HepG2 (cell line): Measurements from ENCODE around the gene EFCAB8. TPM values are rescaled to one million over a fixed set of nuclear protein-coding genes. Genes with fewer than 3 reads are reported as not detected.

ENCODE experiments used
- GATA4 ChIP-seq: sonication (generic); IDR thresholded peaks from 2 replicates; pipeline ENCODE4 v1.6.1; 2016; ENCODE audit warnings: antibody characterized with exemption, low read depth, borderline replicate concordance
- KDM3A ChIP-seq: IDR thresholded peaks from 2 replicates; pipeline ENCODE4 v1.6.1; 2018; ENCODE audit warnings: low read depth, missing compliant biosample characterization
- KDM5A ChIP-seq: fragments of 200-600 bp; sonication (generic); IDR thresholded peaks from 2 replicates; pipeline ENCODE4 v1.7.0; 2018; ENCODE audit warnings: antibody characterized with exemption, mild to moderate bottlenecking, low read length, borderline replicate concordance
- MYNN ChIP-seq: sonication (generic); formaldehyde crosslinking; IDR thresholded peaks from 2 replicates; pipeline ENCODE4 v1.4.0; 2020; ENCODE audit warnings: mild to moderate bottlenecking, low read depth, missing genetic modification reagents
- PLRG1 ChIP-seq: fragments of 450-650 bp; conservative IDR thresholded peaks from 2 replicates; pipeline ENCODE4 v1.6.1; 2016
- RFXAP ChIP-seq: sonication (generic); formaldehyde crosslinking; IDR thresholded peaks from 2 replicates; pipeline ENCODE4 v1.4.0; 2020; ENCODE audit warnings: missing genetic modification reagents, borderline replicate concordance
- SMAD1 ChIP-seq: sonication (generic); formaldehyde crosslinking; IDR thresholded peaks from 2 replicates; pipeline ENCODE4 v1.4.0; 2020; ENCODE audit warnings: missing genetic modification reagents, low read depth, mild to moderate bottlenecking, borderline replicate concordance
- SOX5 ChIP-seq: IDR thresholded peaks from 2 replicates; pipeline ENCODE4 v1.6.1; 2016; ENCODE audit warnings: borderline replicate concordance
- TGIF2 ChIP-seq: IDR thresholded peaks from 2 replicates; pipeline ENCODE4 v1.6.1; 2016; ENCODE audit warnings: control low read depth, missing compliant biosample characterization
- ZEB1 ChIP-seq: IDR thresholded peaks from 2 replicates; pipeline ENCODE4 v1.6.1; 2012; ENCODE audit warnings: mild to moderate bottlenecking, low read depth, inconsistent platforms; ENCODE audit not compliant: insufficient replicate concordance
- ZFP1 ChIP-seq: IDR thresholded peaks from 2 replicates; pipeline ENCODE4 v1.6.1; 2016
- ZNF556 ChIP-seq: sonication (generic); formaldehyde crosslinking; IDR thresholded peaks from 2 replicates; pipeline ENCODE4 v1.4.0; 2020; ENCODE audit warnings: mild to moderate bottlenecking, missing genetic modification reagents, borderline replicate concordance
- polyA plus RNA-seq, 8 experiments: library from polyadenylated mRNA; depleted of rRNA in 3 of 8; stranded (reverse) in 7 of 8; unstranded in 1 of 8; fragments of >200 nt; fragmentation: Illumina TruSeq in 4 of 8; extraction: Trizol in 4 of 8; gene quantifications; 2 replicates each; pipeline versions ENCODE4 v1.2.1 to v1.2.3, GENCODE V29; 2011 to 2016; ENCODE audit warnings: low read depth in 4 of 8, missing spikeins in 1 of 8, mixed read lengths in 1 of 8; ENCODE audit not compliant: insufficient read depth in 1 of 8
- total RNA-seq, 5 experiments: library from RNA; depleted of rRNA; stranded (reverse); fragments of >200 nt; fragmentation: Illumina TruSeq; extraction: Trizol; gene quantifications; 2 replicates each; pipeline ENCODE4 v1.2.3, GENCODE V29; 2016; ENCODE audit warnings: low read depth in 1 of 5
- TF ChIP-seq, protein P1 (sequence below): sonication (generic); formaldehyde crosslinking; IDR thresholded peaks from 2 replicates; pipeline ENCODE4 v1.4.0; 2020; ENCODE audit warnings: mild to moderate bottlenecking, missing genetic modification reagents
- TF ChIP-seq, protein P2 (sequence below): sonication (generic); formaldehyde crosslinking; IDR thresholded peaks from 2 replicates; pipeline ENCODE4 v1.4.0; 2020; ENCODE audit warnings: mild to moderate bottlenecking, low read depth, missing genetic modification reagents
- TF ChIP-seq, protein P3 (sequence below): sonication (generic); formaldehyde crosslinking; conservative IDR thresholded peaks from 2 replicates; pipeline ENCODE4 v1.8.0; 2022; ENCODE audit warnings: missing genetic modification reagents
- TF ChIP-seq, protein P4 (sequence below): sonication (generic); formaldehyde crosslinking; IDR thresholded peaks from 2 replicates; pipeline ENCODE4 v1.4.0; 2020; ENCODE audit warnings: mild to moderate bottlenecking, missing genetic modification reagents

The EFCAB8 gene
- total and polyA plus RNA-seq, 2 of the 13 experiments (the other 11 are each of a cell fraction or from before 2014, with no cell fraction given) = 0.15 to 0.22 TPM

DNA sequence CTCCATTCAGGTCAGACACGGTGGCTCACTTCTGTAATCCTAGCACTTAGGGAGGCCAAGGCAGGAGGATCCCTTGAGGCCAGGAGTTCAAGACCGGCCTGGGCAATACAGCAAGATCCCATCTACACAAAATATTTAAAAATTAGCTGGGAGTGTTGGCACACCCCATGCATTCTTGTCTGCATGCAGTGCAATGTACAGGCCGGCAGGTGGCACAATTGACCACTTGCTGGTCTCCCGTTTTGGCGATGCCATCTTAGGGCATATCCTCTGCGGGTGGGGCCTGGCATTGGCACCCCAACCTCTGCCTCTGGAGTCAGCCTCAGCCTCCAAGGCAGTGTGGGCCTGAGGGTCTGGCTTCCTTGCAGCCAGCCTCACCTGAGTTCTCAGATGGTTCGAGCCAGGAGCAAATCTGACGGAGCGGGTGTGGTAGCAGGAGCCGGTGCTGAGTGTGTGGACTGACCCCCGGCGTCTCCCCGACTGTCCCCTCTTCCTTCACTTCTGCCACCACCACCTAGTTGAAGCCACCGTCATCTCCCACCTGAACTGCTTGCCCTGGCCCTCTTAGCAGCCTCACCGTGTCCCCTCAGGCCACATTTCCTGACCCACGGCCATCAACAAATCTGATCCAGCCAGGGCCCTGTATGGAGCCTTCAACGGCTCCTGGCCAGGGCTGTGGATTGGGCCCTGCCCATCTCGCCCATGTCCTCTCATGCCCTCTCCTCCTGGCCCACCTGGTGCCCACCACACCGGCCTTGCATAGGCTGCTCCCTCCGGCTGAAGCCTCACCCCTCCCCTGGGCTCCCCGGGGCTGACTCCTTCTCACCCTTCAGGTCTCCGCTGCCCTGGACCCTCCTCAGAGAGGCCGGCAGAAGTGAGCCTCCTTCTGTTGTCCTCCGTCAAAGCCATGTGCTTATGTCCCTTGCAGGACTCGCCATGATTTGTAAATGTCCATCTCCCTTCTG is 44.0 kb downstream of the EFCAB8 start (continued):
- TF ChIP-seq SMAD1 (CRISPR knock-in tag) (no peak), MYNN (0 out of 2 replicates have a peak, but pooled peaks have one; percentile 59), PLRG1 (no peak), GATA4 (no peak), TGIF2 (no peak), KDM3A (CRISPR knock-in tag) (peak; percentile 78; the same call in 1 of the 2 replicates), KDM5A (no peak), SOX5 (no peak), RFXAP (CRISPR knock-in tag) (no peak), ZFP1 (no peak), ZEB1 (no peak), ZNF556 (CRISPR knock-in tag) (no peak; the same call in 1 of the 2 replicates)
- TF ChIP-seq, protein P1, sequence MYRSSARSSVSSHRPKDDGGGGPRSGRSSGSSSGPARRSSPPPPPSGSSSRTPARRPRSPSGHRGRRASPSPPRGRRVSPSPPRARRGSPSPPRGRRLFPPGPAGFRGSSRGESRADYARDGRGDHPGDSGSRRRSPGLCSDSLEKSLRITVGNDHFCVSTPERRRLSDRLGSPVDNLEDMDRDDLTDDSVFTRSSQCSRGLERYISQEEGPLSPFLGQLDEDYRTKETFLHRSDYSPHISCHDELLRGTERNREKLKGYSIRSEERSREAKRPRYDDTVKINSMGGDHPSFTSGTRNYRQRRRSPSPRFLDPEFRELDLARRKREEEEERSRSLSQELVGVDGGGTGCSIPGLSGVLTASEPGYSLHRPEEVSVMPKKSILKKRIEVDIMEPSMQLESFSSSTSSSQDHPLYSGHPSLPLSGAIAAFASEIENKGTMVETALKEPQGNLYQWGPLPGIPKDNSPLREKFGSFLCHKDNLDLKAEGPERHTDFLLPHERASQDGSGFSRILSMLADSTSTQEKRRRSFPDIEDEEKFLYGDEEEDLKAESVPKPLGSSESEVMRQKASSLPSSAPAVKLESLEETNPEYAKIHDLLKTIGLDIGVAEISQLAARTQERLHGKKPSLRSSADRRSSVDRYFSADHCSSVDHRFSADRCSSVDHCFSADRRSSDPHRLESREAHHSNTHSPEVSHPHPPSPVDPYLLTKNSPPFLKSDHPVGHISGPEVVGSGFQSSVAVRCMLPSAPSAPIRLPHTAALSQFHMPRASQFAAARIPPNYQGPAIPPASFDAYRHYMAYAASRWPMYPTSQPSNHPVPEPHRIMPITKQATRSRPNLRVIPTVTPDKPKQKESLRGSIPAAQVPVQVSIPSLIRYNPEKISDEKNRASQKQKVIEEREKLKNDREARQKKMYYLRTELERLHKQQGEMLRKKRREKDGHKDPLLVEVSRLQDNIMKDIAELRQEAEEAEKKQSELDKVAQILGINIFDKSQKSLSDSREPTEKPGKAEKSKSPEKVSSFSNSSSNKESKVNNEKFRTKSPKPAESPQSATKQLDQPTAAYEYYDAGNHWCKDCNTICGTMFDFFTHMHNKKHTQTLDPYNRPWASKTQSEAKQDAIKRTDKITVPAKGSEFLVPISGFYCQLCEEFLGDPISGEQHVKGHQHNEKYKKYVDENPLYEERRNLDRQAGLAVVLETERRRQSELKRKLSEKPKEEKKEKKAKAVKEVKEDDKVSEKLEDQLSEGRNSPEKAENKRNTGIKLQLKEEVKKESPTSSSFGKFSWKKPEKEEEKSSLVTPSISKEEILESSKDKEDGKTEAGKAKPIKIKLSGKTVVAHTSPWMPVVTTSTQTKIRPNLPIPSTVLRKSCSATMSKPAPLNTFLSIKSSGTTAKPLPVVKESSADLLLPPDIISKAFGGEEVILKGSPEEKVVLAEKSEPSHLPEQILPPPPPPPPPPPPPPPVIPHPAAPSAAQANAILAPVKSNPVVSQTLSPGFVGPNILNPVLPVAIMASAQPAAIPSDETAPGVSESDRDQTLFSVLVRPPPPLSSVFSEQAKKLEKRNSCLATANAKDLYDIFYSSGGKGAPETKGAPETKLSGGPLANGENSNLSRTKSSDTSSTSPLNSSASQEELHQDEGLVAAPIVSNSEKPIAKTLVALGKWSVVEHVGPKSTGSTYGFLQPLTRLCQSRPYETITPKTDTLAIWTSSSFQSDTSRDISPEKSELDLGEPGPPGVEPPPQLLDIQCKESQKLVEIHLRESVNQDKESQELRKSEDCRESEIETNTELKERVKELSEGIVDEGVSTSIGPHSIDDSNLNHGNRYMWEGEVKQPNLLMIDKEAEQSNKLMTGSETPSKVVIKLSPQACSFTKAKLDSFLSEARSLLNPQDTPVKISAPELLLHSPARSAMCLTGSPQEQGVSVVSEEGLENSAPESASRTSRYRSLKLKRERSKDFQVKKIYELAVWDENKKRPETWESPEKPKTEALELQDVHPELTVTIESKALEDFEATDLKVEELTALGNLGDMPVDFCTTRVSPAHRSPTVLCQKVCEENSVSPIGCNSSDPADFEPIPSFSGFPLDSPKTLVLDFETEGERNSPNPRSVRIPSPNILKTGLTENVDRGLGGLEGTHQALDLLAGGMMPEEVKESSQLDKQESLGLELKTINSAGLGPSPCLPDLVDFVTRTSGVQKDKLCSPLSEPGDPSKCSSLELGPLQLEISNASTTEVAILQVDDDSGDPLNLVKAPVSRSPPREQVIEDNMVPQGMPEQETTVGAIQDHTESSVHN (CRISPR knock-in tag) = no peak
- TF ChIP-seq, protein P2, sequence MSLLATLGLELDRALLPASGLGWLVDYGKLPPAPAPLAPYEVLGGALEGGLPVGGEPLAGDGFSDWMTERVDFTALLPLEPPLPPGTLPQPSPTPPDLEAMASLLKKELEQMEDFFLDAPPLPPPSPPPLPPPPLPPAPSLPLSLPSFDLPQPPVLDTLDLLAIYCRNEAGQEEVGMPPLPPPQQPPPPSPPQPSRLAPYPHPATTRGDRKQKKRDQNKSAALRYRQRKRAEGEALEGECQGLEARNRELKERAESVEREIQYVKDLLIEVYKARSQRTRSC (CRISPR knock-in tag) = no peak
- TF ChIP-seq, protein P3, sequence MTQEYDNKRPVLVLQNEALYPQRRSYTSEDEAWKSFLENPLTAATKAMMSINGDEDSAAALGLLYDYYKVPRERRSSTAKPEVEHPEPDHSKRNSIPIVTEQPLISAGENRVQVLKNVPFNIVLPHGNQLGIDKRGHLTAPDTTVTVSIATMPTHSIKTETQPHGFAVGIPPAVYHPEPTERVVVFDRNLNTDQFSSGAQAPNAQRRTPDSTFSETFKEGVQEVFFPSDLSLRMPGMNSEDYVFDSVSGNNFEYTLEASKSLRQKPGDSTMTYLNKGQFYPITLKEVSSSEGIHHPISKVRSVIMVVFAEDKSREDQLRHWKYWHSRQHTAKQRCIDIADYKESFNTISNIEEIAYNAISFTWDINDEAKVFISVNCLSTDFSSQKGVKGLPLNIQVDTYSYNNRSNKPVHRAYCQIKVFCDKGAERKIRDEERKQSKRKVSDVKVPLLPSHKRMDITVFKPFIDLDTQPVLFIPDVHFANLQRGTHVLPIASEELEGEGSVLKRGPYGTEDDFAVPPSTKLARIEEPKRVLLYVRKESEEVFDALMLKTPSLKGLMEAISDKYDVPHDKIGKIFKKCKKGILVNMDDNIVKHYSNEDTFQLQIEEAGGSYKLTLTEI (CRISPR knock-in tag) = no peak
- TF ChIP-seq, protein P4, sequence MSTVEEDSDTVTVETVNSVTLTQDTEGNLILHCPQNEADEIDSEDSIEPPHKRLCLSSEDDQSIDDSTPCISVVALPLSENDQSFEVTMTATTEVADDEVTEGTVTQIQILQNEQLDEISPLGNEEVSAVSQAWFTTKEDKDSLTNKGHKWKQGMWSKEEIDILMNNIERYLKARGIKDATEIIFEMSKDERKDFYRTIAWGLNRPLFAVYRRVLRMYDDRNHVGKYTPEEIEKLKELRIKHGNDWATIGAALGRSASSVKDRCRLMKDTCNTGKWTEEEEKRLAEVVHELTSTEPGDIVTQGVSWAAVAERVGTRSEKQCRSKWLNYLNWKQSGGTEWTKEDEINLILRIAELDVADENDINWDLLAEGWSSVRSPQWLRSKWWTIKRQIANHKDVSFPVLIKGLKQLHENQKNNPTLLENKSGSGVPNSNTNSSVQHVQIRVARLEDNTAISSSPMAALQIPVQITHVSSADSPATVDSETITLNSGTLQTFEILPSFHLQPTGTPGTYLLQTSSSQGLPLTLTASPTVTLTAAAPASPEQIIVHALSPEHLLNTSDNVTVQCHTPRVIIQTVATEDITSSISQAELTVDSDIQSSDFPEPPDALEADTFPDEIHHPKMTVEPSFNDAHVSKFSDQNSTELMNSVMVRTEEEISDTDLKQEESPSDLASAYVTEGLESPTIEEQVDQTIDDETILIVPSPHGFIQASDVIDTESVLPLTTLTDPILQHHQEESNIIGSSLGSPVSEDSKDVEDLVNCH (CRISPR knock-in tag) = no peak
